Right renal pelvis (tissue), 4 donors: ENCODE measurements around the gene POLR2B. TPM values are rescaled to one million over a fixed set of nuclear protein-coding genes. Genes with fewer than 3 reads are reported as not detected.
"Not testable (repeated sequence)": the region's sequence is repeated elsewhere in the genome, so short reads cannot be mapped to it uniquely, and the experiment has no call there.

ENCODE experiments used
- DNase-seq, 4 donors: peaks; one replicate each; pipeline ENCODE4 v3.0.0-alpha.2; 2013; ENCODE audit warnings: low read depth in 4 of 4, low spot score in 3 of 4, missing footprints in 1 of 4
- polyA plus RNA-seq, 4 donors: library from polyadenylated mRNA; unstranded; fragments of 120-200 nt; gene quantifications; one replicate each; pipeline ENCODE4 v1.2.1, GENCODE V29; 2013; ENCODE audit not compliant: insufficient read length in 4 of 4

Gene POLR2B
- polyA plus RNA-seq, 4 donors: 94.5 to 119 (median 114) TPM

DNA sequence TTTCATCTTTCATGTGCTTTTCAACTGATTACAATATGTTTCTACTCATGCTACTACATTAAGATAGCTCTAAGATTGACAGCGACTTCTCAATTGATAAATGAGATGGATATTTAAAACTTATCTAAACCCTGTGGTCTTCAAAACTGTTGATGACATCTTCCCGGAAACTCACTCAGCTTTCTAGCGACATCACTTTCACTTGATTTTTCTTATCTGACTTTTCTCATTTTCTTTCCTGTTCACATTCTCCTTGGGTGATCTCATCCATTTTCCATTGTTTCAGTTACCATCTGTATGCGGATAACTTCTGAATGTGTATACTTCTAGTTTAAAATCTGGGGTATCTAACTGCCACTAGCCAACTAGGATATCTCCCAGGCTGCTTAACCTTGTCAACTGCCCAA, 3.1 kb downstream of the POLR2B start:
- no peak for DNase-seq

DNA sequence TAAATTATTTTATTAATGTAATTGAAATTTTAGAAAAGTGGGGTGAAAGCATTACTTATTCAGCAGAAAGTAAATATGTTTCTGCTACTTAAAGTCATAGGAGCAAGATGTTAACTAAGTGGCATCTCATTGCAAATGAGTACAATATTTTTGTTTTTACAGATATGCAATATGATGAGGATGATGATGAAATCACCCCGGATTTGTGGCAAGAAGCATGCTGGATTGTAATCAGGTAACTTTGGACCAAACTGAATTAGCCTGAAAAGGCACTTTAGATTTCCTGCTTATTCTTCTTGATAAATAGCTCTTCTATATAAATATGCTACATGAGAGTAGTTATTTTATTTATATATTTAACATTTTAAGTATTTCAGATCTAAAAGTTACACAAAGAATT, 7.5 kb downstream of the POLR2B start:
- no peak for DNase-seq

DNA sequence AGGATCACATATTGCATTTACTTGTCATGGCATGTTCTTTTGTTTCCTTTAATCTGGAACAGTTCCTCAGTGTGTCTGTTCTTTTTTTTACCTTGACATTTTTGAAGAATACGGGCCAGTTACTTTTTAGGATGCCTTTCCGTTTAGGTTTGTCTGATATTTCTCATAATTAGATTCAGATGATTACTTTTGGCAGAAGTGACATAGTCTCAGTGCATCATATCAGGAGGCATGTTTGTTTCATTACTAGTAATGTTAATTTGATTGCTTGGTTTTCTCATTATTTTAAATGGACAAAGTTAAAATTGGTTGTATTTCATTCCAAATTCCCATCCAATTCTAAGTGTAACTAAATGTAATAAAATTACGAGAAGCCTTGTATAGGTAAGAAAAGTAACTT, 8.3 kb downstream of the POLR2B start:
- DNase-seq: no peak

DNA sequence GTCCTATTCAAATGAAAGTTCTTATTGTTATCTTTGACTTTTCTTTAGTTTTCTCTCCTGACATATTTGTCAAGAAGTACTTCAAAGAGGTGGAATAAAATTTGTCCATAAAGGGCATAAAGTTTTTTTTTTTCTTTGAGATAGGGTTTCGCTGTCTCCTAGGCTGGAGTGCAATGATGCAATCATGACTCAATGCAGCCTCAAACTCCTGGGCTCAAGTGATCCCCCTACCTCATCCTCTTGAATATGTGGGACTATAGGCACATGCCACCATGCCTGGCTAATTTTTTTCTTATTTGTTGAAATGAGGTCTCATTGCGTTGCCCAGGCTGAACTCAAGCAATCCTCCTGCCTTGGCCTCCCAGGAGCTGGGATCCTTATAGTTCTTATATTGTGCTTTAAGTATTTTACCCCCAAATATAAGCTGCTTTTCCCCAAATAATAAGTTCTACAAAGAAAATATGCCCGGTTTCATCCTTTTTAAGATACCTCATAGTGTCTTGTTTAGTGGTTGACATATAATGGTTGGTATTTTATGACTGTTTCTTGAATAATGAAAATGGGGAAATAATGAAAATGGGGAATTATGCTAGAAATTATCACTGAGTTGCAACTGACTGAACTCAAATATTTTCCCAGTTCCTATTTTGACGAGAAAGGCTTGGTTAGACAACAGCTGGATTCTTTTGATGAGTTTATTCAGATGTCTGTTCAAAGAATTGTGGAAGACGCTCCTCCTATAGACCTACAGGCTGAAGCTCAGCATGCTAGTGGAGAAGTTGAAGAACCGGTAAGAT, 11.6 kb downstream of the POLR2B start:
- no peak for DNase-seq

DNA sequence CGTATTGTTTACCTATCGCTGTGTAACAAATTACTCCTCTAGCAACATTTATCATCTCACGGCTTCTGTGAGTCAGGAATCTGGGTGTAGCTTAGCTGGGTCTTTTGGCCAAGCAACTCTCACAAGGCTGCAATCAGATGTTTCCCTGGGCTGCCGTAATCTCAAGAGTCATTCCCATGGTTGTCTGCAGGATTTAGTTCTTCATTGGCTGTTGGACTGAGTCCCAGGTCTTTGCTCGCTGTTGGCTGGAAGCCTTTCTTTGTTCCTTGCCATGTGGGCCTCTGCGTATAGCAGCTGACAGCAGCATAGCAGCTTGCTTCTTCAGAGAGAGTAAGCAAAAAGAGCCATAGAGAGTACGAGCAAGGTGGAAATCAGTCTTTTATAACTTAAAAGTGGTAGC, 16.8 kb downstream of the POLR2B start:
- DNase-seq: peak in 1 of 4 donors; percentile 36

DNA sequence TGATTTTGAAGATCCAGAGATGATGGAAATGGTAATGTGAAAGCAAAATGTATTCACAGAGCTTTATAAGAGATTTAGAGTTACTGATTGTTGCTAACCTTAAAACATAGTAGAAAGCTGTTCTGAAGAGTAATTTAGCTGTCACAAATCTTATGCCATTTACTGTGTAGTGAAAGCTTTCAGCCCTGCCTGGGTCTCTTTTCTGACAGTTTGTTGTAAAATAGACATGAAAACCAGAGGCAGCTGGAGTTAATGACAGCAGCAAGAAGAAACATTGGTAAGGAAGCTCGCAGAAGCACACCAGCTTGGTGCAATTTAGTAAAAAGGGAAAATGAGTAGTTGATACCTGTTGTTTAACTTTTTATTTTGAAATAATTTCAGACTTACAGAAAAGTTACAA, 21.1 kb downstream of the POLR2B start:
- DNase-seq: no peak

DNA sequence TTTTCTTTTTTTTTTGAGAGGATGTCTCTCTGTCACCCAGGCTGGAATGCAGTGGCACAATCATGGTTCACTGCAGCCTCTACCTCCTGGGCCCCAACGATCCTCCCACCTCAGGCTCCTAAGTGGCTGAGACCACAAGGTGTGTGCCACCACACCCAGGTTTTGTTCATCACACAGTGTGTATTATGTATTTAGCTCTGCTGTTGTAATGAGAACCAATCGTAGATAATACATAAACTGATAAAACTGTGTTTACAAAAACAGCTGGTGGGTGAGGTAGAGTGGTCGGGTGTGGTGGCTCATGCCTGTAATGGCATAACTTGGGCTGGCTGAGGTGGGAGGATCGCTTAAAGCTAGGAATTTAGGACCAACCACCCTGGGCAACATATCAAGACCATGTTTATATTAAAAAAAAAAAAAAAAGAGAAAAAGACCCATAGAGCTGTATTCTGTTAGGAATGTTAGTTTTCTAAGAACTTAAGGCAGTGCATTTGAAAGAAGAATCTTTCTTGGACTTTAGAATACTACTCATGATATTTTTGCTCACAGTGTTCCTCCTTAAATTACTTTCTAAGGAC, 34.9 kb downstream of the POLR2B start:
- DNase-seq: no peak

DNA sequence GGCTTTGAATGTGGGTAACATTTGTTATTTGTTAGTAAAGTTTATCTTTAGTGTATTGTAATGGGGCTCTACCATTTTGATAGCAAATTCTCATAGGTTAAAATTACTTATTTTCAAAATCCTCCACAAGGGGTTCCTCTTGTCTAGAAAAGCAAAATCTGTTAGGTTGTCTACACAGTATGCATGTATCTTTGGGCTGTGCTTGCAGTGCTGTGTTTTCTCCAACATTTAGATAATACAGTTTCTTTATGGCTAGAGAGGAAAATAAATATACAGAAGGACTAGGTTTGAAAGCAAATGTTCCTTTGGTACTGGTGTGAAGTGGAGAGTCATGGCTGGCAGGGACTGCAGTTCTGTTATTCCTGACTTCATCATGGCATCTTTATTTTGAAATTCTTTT, 40.3 kb downstream of the POLR2B start:
- DNase-seq: no peak

DNA sequence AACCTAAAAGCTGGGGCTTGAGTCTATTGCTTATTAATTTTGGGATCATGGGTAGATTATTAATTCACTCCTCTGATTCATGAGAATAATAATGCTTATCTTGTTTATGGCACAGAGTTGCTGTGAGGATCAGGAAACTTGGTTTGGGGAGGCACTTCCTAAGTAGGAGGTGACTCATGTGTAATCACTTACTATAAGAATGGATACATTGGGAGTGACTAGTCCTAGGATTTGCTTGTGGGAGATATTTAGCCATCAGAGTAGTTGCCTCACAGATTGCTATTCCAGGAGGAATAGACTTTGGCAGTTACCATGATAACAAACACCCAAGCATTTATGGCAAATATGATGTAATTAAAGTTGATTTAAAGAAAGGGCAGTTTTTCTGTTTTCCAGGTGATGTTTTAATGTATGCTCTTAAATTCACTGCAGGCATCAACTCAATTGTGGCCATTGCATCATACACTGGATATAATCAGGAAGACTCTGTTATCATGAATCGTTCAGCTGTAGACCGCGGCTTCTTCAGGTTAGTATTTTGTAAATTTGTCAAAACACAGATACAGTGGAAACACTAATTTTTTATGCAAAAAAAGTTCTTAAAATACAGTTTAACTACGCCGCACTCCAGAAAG, 41.9 kb downstream of the POLR2B start:
- DNase-seq: no peak

DNA sequence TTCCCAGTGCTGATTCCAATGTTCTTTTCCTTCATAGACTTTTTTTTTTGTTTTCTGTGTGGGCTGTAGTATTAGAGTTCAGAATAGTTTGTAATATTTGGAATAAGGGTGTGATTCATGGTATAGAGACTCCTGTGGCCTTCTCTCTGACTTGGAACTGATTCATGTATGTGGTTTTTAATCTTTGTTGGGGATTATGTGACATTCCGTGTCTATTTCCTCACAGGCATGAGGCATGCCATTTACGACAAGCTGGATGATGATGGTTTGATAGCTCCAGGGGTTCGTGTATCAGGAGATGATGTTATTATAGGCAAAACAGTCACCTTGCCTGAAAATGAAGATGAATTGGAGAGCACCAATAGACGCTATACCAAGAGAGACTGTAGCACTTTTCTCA, 44.4 kb downstream of the POLR2B start:
- no peak for DNase-seq

DNA sequence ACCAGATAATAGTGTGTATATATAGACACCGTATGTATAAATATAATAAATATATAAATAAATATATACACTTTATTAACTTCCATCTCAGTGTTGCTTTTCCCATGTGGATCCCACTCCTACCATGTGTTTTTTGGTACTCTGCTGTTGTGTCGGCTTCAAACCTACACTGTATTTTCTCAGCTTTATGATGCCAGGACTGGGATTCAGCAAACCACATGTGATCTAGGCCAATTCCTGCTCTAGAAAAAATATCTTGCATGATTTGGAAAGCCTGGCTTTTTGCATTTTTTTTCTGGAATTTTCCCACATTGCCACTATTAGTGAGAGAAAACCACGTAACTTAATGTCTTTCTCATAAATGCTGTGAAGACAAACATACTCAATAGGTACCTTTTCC, 55.8 kb downstream of the POLR2B start:
- no peak for DNase-seq

DNA sequence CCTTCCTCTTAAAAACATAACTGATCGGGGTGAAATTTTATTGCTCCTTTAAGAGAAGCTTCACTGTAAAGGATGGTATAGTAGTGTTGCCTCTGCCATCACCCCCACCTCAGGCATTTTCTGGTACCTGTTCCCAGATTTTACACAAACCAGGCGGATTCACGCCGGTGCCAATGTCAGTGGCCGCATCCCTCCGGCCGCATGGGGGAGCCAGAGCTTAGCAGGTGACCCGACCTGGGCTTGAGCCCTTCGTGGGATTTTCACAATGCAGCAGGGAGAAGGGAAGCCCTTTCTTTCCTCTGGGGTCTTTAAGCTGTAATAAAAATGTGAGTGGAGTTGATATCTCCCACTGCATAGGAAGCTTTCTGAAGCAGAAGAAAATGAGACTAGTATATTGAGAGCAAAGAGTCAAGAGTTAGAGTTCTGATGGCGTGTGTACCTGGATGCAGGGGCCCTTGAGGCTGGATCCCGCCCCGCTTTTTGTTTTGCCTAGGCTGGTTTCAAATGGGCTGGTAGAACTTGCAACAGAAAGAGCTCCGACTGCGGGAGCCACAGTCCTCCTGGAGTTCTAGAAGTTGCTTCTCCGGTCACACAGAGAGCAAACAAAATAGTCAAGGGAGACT, 59.4 kb downstream of the POLR2B start:
- peak in 1 of 4 donors; percentile 54 for DNase-seq

DNA sequence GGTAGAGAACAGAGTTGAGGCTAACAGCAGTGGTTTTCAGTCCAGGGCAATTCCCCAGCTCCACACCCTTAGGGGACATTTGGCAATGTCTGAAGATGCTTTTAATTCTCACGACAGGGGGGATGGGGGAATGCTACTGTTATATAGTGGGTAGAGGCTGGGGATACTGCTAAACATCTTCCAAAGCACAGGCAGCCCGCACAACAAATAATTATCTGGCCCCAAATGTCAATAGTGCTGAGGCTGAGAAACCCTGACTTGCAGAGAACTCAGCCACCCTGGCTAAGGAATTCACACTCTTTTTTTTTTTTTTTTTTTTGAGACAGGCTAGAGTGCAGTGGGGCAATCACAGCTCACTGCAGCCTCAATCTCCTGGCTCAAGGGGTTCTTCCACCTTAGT, 60.6 kb downstream of the POLR2B start:
- no peak for DNase-seq

DNA sequence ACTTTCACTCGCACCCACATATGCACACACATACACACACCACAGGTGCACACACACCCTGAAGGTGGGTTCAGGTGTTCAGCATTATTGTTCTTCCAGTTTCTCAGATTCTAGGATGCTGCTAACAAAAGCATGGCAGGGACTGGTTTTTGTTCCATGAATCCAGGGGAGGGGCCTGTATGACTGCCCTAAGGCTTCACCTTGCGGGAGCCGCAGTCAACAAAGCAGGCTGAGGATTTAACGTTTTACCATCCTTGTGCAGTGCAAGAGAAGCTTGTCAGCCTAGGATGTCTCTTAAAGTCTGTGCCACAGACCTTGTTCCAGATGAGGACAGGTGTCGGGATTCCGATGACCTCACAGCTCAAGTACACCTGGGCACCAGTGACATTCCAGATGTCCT, 61.8 kb downstream of the POLR2B start:
- DNase-seq: no peak

DNA sequence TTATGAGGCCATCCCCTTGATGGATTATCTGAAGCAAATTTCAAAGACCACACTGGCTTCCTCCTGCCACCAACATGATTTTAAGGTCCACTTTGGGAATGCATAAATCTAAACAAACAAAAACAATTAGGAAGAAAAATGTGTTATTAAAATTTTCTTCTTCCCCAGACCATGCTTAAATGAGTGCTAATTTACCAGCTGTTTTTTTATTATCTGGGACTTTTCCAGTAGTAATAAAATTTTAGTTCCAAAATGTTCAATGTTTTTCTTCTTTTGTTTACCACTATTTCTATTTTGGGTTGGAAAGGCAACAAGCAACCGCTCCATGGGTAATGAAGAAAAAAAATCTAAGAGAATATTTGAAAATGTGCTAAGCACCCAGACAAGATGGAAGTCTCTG, 62.3 kb downstream of the POLR2B start:
- DNase-seq: no peak

DNA sequence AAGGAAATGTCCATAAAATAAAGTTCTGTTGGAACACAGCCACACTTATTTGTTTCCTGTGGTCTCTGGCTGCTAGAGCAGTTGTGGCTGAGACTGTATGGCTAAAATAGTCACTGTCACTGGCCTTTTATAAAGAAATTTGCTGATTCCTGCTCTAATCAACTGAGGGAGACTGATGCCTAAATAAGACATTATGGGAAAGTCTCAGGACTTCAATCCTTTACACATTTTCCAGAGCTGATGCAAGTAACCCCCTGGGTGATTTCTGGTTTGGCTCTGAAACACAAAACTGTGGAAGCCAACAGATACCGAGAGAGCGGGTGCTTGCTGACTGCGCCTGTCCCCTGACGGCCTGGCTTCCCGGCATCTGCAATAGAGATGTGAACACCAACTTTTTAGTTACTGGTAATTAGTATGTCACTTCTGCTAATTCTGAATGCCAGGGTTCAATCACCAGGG, 64.0 kb downstream of the POLR2B start:
- DNase-seq: no peak

DNA sequence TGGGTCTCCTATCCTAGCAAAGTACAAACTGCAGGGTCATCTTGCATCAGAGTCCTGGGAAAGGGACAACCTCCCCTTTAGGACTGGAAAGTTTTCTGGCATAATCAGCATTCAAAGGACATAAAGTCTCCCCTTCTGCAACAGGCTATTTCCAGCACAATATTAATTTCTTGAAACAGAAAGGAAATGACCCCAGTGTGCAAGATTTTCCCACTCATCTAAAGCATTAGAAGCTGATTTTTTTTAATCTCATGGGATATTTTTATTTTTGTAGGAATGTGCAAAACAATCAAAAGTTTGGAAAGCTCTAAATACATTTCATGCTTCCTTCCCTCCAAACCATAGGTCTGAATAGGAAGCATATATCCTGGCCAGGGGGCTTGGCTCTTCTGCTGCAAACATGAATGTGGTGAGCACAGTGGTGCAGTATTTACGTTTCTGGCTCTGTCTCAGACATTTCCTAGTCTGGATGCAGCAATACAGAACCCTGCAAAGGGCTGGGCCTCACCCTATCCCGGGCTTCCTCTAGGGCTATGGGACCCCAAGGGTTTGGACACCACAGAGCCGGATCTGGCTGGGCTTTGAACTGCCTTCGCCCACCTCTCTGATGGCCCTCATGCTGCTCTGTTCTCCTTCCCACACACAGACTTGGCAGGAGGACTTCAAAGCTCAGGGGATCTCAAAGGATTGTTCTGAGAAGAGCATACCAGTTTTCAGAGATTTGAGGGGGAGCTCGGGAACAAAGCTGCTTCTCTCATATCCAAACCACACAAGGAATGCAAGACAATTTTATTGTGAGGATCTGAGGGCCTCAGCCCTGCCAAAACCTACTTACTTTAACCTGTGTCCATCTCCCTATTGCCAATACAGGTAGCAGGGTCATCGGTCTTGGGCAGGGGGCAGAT, 64.9 kb downstream of the POLR2B start:
- no peak for DNase-seq

DNA sequence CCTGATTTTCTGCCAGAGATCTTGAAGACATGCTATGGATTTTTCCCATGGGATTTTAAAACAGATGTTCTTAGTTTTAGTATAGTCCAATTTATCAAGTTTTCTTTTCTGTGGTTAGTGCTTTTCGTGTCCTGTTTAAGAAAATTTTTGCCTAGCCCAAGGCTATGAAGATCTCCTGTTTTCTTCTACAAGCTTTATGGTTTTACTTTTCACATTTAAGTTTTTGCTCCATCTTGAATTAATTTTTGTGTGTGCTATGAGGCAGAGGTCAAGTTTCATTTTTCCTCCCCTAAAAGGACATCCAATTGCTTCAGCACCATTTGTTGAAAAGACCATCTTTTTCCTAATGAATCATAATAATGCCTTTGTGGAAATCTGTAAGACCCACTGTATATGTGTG, 65.6 kb downstream of the POLR2B start:
- no peak for DNase-seq

DNA sequence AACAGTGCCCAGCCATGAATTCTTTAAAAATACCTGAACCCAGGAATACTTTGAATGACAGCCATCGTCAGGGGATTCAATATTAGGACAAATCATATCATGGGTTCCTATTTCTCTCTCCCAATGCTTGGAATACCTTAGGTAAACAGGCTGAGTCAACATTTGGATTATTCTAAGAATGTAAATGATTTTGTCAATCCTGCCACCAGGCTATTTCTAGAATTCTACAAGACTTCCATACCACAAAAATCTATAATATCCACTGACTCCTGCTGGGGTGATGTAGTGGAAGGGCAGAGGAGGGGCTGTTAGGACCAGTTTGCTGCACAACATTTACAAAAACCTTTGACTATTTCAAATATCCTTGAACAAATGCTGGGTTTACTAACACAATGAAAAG, 66.3 kb downstream of the POLR2B start:
- no peak for DNase-seq

DNA sequence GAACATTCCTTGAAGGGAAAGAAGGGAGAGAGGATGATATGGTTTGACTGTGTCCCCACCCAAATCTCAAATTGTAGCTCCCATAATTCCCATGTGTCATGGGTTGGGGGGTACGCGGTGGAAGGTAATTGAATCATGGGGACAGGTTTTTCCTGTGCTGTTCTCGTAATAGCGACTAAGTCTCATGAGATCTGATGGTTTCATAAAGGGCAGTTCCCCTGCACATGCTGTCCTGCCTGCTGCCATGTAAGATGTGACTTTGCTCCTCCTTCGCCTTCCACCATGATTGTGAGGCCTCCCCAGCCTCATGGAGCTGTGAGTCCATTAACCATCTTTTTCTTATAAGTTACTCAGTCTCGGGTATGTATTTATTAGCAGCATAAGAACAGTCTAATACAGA, 68.3 kb downstream of the POLR2B start:
- DNase-seq: not testable (repeated sequence)
